Activated naive CD4-positive, alpha-beta T cell treated with anti-CD3 and anti-CD28 coated beads, Interleukin-2, amount 50 U/mL, for 72 hours (primary cell): ENCODE measurements around the gene SLF2. TPM values are rescaled to one million over a fixed set of nuclear protein-coding genes. Genes with fewer than 3 reads are reported as not detected.

Experiments used
- ATAC-seq, 2 donors: fragments of 150-1000 bp; cut with Tn5 transposase; 2 replicates each; pipeline ENCODE4 v1.10.0; 2021; ENCODE audit warnings: mild to moderate bottlenecking in 2 of 2, moderate library complexity in 2 of 2
- DNase-seq, 2 donors: peaks; one replicate each; pipeline ENCODE4 v3.0.0; 2021 to 2022; ENCODE audit warnings: low spot score in 2 of 2
- H3K27ac Mint-ChIP-seq, 2 donors: one replicate each; pipeline ENCODE4 v1.8.0; 2022; ENCODE audit warnings: mild to moderate bottlenecking in 2 of 2, mixed read lengths in 2 of 2
- H3K36me3 Mint-ChIP-seq, 2 donors: one replicate each; pipeline ENCODE4 v1.8.0; 2022; ENCODE audit warnings: mixed read lengths in 2 of 2
- H3K9me3 Mint-ChIP-seq, 2 donors: one replicate each; pipeline ENCODE4 v1.8.0; 2022; ENCODE audit warnings: mixed read lengths in 2 of 2
- total RNA-seq, 2 donors: library from RNA; stranded (reverse); gene quantifications; one replicate each; pipeline ENCODE4 v1.2.3, GENCODE V29; 2022

The SLF2 gene
- total RNA-seq, 2 donors from 2014 or later = 34.8 to 67.1 TPM

GRCh38 chr10:101007099-101007711, 94.4 kb downstream of the SLF2 start:
- DNase-seq (no peak), ATAC-seq (no peak)
- Mint-ChIP-seq H3K27ac (no peak overlapping the region), H3K36me3 (no peaks in the 10 kb centered on the region), H3K9me3 (no peaks in the 10 kb centered on the region)

GRCh38 chr10:101007915-101008822, 95.4 kb downstream of the SLF2 start:
- DNase-seq (no peak), ATAC-seq (no peak)
- no peak overlapping the region for H3K27ac Mint-ChIP-seq
- no peaks in the 10 kb centered on the region for H3K9me3 Mint-ChIP-seq
- H3K36me3 Mint-ChIP-seq = no peaks in the 10 kb centered on the region

DNA sequence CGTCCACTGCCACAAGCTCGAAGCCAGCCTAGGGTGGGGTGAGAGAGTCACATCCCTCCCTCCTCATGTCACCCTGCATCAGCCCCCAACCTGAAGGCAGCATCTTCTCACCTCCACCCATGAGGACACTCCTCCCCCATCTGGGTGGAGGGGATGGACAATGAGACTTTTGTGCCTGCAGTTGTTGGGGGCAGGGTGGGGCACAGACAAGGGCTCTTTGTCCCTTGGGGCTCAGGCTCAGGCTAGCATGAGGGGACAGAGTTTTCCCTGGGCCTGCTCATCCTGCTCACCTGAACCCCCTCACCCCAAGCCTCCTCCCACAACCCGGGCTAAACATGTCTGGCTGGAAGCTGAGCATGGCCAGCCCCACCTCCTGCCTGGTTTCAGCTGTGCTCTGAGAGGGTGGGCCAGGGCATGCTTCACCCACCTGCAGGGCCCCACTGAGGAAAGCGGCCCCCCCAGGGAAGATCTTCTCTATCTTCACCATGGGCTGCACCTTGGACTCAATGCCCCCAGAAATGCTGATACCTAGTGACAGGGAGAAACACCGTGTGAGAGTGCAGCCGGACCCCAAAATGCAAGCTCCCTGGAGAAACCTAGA, 96.2 kb downstream of the SLF2 start:
- H3K9me3 Mint-ChIP-seq = no peaks in the 10 kb centered on the region
- no peak for DNase-seq

GRCh38 chr10:101010329-101010728, 97.6 kb downstream of the SLF2 start:
- H3K9me3 Mint-ChIP-seq = no peaks in the 10 kb centered on the region
- H3K27ac Mint-ChIP-seq = peak overlapping the region in 1 of 2 donors; percentile 62
- DNase-seq (no peak), ATAC-seq (no peak)
- H3K36me3 Mint-ChIP-seq = no peaks in the 10 kb centered on the region

More for the DNA sequence above, 96.2 kb downstream of the SLF2 start:
- Mint-ChIP-seq H3K36me3 (no peaks in the 10 kb centered on the region), H3K27ac (peak overlapping the region in 1 of 2 donors; percentile 11)
- ATAC-seq = no peak

- Mint-ChIP-seq H3K27ac (no peak overlapping the region), H3K9me3 (no peaks in the 10 kb centered on the region), H3K36me3 (no peaks in the 10 kb centered on the region)
- DNase-seq (no peak), ATAC-seq (no peak)
Measured at GRCh38 chr10:101011517-101012423, 99.0 kb downstream of the SLF2 start.

DNA sequence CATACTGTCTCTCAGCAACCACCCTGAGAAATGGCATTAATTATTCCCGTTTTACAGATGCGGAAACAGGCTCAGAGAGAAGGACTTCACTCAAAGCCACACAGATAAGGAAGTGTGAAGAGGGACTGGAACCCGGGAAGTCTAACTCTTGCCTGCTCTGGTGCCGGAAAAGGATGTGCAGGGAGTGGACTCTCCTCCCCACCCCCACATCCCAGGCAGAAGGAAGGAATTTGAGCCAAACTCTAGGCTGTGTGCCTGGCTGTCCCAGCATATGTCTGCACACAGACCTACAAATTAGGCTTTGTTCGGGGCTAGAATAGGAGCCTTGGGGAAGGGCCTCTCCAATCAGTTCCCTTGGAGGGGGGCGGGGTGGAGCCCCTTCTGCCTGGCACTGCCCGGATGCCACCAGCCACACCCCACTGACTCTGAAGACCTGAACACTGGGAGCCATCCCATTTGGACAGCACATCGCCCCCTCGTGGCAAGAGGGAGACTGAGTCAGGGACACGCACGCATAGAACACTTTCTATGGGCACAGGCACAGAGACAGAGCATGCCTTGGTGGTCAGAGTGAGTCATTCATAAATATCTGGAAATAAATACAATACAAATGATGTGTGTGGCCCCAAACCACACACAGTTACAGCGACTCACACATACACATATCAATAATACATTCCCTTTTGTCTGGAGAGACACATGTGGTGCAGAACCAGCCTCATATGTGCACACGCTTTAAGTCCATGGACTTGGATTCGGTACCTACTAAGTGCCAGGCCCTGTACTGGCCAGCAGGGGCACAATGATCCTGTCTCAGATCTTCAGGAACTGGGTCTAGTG, 100.0 kb downstream of the SLF2 start:
- DNase-seq (peak; percentile 76 to 83), ATAC-seq (peak; percentile 85 to 90)
- no peaks in the 10 kb centered on the region for H3K9me3 Mint-ChIP-seq
- peak overlapping the region; percentile 33 to 57 for H3K27ac Mint-ChIP-seq
- no peaks in the 10 kb centered on the region for H3K36me3 Mint-ChIP-seq

DNA sequence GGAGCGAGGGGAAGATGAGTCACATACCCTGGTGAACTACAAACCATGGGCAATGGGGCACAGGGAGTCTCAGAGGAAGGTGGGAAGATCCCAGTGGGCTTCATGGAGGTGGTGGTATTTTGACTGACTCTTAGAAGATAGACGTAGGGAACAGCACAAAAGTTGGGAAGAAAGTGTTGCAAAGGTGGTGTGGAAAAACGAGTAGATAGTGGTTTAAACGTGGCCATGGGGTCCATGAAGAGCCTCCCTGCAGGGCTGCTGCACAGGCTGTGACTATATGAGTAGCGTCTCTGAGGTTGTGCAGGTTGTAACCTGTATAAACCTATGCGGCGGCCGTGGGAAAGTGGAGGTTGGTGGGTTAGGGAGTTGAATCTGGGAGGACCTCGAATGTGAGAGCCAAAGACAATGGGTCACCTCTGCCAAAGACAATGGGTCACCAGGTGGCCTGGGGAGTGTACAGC, 100.6 kb downstream of the SLF2 start:
- H3K36me3 Mint-ChIP-seq = no peaks in the 10 kb centered on the region
- ATAC-seq = no peak
- no peak for DNase-seq
- H3K27ac Mint-ChIP-seq = peak overlapping the region; percentile 33 to 57
- no peaks in the 10 kb centered on the region for H3K9me3 Mint-ChIP-seq

GRCh38 chr10:101014230-101014884, 101.6 kb downstream of the SLF2 start:
- ATAC-seq (peak; percentile 33 to 40), DNase-seq (peak; percentile 71 to 90)
- Mint-ChIP-seq H3K9me3 (no peaks in the 10 kb centered on the region), H3K36me3 (no peaks in the 10 kb centered on the region), H3K27ac (peak overlapping the region in 1 of 2 donors; percentile 41)

Other genes with a start within 250 kb of the SLF2 start
- gene PAX2, start 167.4 kb upstream of the SLF2 start, total RNA-seq = not detected
- gene SEMA4G, start 56.5 kb downstream of the SLF2 start, total RNA-seq = 1 to 10 TPM in 1 of 2 donors, under 1 TPM in 1; 0.39 to 3.2 TPM
- gene MRPL43, start 74.5 kb downstream of the SLF2 start, total RNA-seq = 10 to 100 TPM; 42.4 to 53.3 TPM
- 10 to 100 TPM; 11.6 to 17.0 TPM for gene TWNK, start 74.6 kb downstream of the SLF2 start, total RNA-seq
- 10 to 100 TPM in 1 of 2 donors, 1 to 10 TPM in 1; 6.8 to 19.2 TPM for gene LZTS2, start 86.8 kb downstream of the SLF2 start, total RNA-seq
- 1 to 10 TPM in 1 of 2 donors, under 1 TPM in 1; 0.80 to 1.3 TPM for gene PDZD7, start 118.2 kb downstream of the SLF2 start, total RNA-seq
- gene SFXN3, start 118.3 kb downstream of the SLF2 start, total RNA-seq = 10 to 100 TPM; 36.9 to 43.9 TPM
- gene KAZALD1, start 149.0 kb downstream of the SLF2 start, total RNA-seq = 1 to 10 TPM in 1 of 2 donors, under 1 TPM in 1; 0.60 to 1.3 TPM
- gene TLX1, start 218.3 kb downstream of the SLF2 start, total RNA-seq = not detected